GM21390 (cell line): ENCODE measurements around the gene RBPJ.

Experiments
- ATAC-seq: cut with Tn5 transposase; IDR thresholded peaks from one replicate; pipeline ENCODE4 v1.9.1; 2021; ENCODE audit not compliant: unreplicated experiment

RBPJ gene

GRCh38 chr4:26412381-26413372 is 91.9 kb downstream of the RBPJ start:
- ATAC-seq: no peak

- no peak for ATAC-seq
Observed at GRCh38 chr4:26413582-26413981, 92.8 kb downstream of the RBPJ start.

- ATAC-seq: no peak
Observed at GRCh38 chr4:26418107-26418506, 97.3 kb downstream of the RBPJ start.

- no peak for ATAC-seq
Observed at GRCh38 chr4:26418850-26419249, 98.0 kb downstream of the RBPJ start.

GRCh38 chr4:26420438-26420837 is 99.6 kb downstream of the RBPJ start:
- no peak for ATAC-seq

- no peak for ATAC-seq
Observed at GRCh38 chr4:26420913-26421312, 100.1 kb downstream of the RBPJ start.

GRCh38 chr4:26424153-26424552 is 103.3 kb downstream of the RBPJ start:
- ATAC-seq: no peak

GRCh38 chr4:26424838-26425237 is 104.0 kb downstream of the RBPJ start:
- no peak for ATAC-seq

- ATAC-seq: no peak
Observed at GRCh38 chr4:26425953-26426352, 105.1 kb downstream of the RBPJ start.

GRCh38 chr4:26426892-26427291 is 106.1 kb downstream of the RBPJ start:
- no peak for ATAC-seq

GRCh38 chr4:26429910-26430309 is 109.1 kb downstream of the RBPJ start:
- no peak for ATAC-seq

- no peak for ATAC-seq
Observed at GRCh38 chr4:26431461-26432180, 110.8 kb downstream of the RBPJ start.

GRCh38 chr4:26432419-26432818 is 111.6 kb downstream of the RBPJ start:
- ATAC-seq: no peak

- ATAC-seq: no peak
Observed at GRCh38 chr4:26433556-26433955, 112.7 kb downstream of the RBPJ start.

GRCh38 chr4:26434030-26434639 is 113.3 kb downstream of the RBPJ start:
- no peak for ATAC-seq

GRCh38 chr4:26441102-26441501 is 120.3 kb downstream of the RBPJ start:
- ATAC-seq: no peak

GRCh38 chr4:26441771-26442170 is 121.0 kb downstream of the RBPJ start:
- ATAC-seq: no peak

GRCh38 chr4:26447378-26447777 is 126.6 kb downstream of the RBPJ start:
- no peak for ATAC-seq

GRCh38 chr4:26450418-26450817 is 129.6 kb downstream of the RBPJ start:
- ATAC-seq: no peak

- no peak for ATAC-seq
Observed at GRCh38 chr4:26451597-26451996, 130.8 kb downstream of the RBPJ start.
